ENCODE measurements around the gene ONECUT3. TPM values are rescaled to one million over a fixed set of nuclear protein-coding genes. Genes with fewer than 3 reads are reported as not detected.

The ONECUT3 gene
- total and polyA plus RNA-seq, 4 donors = not detected

GRCh38 chr19:1812426-1813191 is 59.3 kb downstream of the ONECUT3 start:
- TF ChIP-seq, protein P1, sequence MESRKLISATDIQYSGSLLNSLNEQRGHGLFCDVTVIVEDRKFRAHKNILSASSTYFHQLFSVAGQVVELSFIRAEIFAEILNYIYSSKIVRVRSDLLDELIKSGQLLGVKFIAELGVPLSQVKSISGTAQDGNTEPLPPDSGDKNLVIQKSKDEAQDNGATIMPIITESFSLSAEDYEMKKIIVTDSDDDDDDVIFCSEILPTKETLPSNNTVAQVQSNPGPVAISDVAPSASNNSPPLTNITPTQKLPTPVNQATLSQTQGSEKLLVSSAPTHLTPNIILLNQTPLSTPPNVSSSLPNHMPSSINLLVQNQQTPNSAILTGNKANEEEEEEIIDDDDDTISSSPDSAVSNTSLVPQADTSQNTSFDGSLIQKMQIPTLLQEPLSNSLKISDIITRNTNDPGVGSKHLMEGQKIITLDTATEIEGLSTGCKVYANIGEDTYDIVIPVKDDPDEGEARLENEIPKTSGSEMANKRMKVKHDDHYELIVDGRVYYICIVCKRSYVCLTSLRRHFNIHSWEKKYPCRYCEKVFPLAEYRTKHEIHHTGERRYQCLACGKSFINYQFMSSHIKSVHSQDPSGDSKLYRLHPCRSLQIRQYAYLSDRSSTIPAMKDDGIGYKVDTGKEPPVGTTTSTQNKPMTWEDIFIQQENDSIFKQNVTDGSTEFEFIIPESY (IDR thresholded peaks at IDR 0.05) = no peak
- TF ChIP-seq REST (IDR thresholded peaks at IDR 0.05) (no peak), HNF4A (conservative IDR thresholded peaks at IDR 0.05) (peak; percentile 58 to 62), FOXA2 (IDR thresholded peaks at IDR 0.05) (no peak), FOXA1 (IDR thresholded peaks at IDR 0.05) (no peak), YY1 (IDR thresholded peaks at IDR 0.05) (no peak), GABPA (IDR thresholded peaks at IDR 0.05 in 1 of 2, conservative IDR thresholded peaks at IDR 0.05 in 1 of 2) (no peak), HNF4G (IDR thresholded peaks at IDR 0.05) (no peak), RXRA (IDR thresholded peaks at IDR 0.05) (peak; percentile 60 to 78), RAD21 (IDR thresholded peaks at IDR 0.05) (peak; percentile 73), NR2F2 (IDR thresholded peaks at IDR 0.05) (peak; percentile 72), TAF1 (conservative IDR thresholded peaks at IDR 0.05) (no peak), SP1 (IDR thresholded peaks at IDR 0.05) (peak; percentile 83), JUND (IDR thresholded peaks at IDR 0.05) (peak in 1 of 2 donors; percentile 32), EGR1 (IDR thresholded peaks at IDR 0.05; ENCODE audit: low read depth in 2 of 2) (no peak)
- TF ChIP-seq, protein P2, sequence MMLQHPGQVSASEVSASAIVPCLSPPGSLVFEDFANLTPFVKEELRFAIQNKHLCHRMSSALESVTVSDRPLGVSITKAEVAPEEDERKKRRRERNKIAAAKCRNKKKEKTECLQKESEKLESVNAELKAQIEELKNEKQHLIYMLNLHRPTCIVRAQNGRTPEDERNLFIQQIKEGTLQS (IDR thresholded peaks at IDR 0.05) = no peak
- TF ChIP-seq, protein P3, sequence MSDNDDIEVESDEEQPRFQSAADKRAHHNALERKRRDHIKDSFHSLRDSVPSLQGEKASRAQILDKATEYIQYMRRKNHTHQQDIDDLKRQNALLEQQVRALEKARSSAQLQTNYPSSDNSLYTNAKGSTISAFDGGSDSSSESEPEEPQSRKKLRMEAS (IDR thresholded peaks at IDR 0.05) = no peak
- TF ChIP-seq, protein P4, sequence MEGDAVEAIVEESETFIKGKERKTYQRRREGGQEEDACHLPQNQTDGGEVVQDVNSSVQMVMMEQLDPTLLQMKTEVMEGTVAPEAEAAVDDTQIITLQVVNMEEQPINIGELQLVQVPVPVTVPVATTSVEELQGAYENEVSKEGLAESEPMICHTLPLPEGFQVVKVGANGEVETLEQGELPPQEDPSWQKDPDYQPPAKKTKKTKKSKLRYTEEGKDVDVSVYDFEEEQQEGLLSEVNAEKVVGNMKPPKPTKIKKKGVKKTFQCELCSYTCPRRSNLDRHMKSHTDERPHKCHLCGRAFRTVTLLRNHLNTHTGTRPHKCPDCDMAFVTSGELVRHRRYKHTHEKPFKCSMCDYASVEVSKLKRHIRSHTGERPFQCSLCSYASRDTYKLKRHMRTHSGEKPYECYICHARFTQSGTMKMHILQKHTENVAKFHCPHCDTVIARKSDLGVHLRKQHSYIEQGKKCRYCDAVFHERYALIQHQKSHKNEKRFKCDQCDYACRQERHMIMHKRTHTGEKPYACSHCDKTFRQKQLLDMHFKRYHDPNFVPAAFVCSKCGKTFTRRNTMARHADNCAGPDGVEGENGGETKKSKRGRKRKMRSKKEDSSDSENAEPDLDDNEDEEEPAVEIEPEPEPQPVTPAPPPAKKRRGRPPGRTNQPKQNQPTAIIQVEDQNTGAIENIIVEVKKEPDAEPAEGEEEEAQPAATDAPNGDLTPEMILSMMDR (IDR thresholded peaks at IDR 0.05; ENCODE audit: low read depth, low read length, missing input control) = peak; percentile 46
- H3K27me3 ChIP-seq (ENCODE audit: control insufficient read depth in 4 of 4, insufficient read depth in 4 of 4, low read length in 3 of 4) = no peaks in the 10 kb centered on the region
- H3K9ac ChIP-seq (ENCODE audit: low read depth in 1 of 2, low read length in 2 of 2) = no peak overlapping the region
- DNase-seq (ENCODE audit: low spot score) = peak; percentile 91
- peak overlapping the region in 2 of 3 donors; percentile 15 to 54 for H3K4me3 ChIP-seq (ENCODE audit: low read depth in 1 of 3, low read length in 3 of 3)
- WGBS = under 1% methylated on average over 47 of the region's 47 CpGs
- H3K36me3 ChIP-seq (ENCODE audit: control insufficient read depth in 4 of 4, insufficient read depth in 3 of 4, low read depth in 1 of 4, low read length in 3 of 4) = peaks cover 3 to 24% (median 14%) of the 10 kb centered on the region in 4 donors
- no peaks in the 10 kb centered on the region for H3K9me3 ChIP-seq (ENCODE audit: control insufficient read depth in 4 of 4, low read length in 3 of 4)
- peak overlapping the region; percentile 29 to 38 for H3K27ac ChIP-seq (ENCODE audit: low read depth in 1 of 2, low read length in 2 of 2)
- peaks cover 4 to 22% (median 8%) of the 10 kb centered on the region in 4 donors for H3K4me1 ChIP-seq (ENCODE audit: control insufficient read depth in 4 of 4, insufficient read depth in 4 of 4, low read length in 3 of 4)

Data from liver (tissue), 9 donors.